ENCODE measurements around the gene DUSP10.

The DUSP10 gene

GRCh38 chr1:221729771-221730330, 12.0 kb downstream of the DUSP10 start:
- DNase-seq, result no peak

GRCh38 chr1:221728037-221728505, 13.8 kb downstream of the DUSP10 start:
- no peak for DNase-seq

GRCh38 chr1:221727146-221728036, 14.5 kb downstream of the DUSP10 start:
- no peak for DNase-seq

GRCh38 chr1:221725735-221726672, 15.9 kb downstream of the DUSP10 start:
- DNase-seq, result peak; percentile 24

GRCh38 chr1:221724931-221725605, 16.8 kb downstream of the DUSP10 start:
- DNase-seq, result peak; percentile 60

GRCh38 chr1:221723848-221724236, 18.0 kb downstream of the DUSP10 start:
- DNase-seq, result no peak

- DNase-seq, result peak; percentile 46
These were observed 18.7 kb downstream of the DUSP10 start for GRCh38 chr1:221723018-221723847.

GRCh38 chr1:221722254-221723017, 19.5 kb downstream of the DUSP10 start:
- DNase-seq, result no peak

GRCh38 chr1:221720545-221720944, 21.3 kb downstream of the DUSP10 start:
- DNase-seq, result no peak

- peak; percentile 73 for DNase-seq
These were observed 21.9 kb downstream of the DUSP10 start for GRCh38 chr1:221719987-221720386.

GRCh38 chr1:221719278-221719597, 22.7 kb downstream of the DUSP10 start:
- DNase-seq, result no peak

- peak; percentile 97 for DNase-seq
These were observed 23.3 kb downstream of the DUSP10 start for GRCh38 chr1:221718381-221719277.

GRCh38 chr1:221717485-221717853, 24.4 kb downstream of the DUSP10 start:
- no peak for DNase-seq

GRCh38 chr1:221716713-221717484, 25.0 kb downstream of the DUSP10 start:
- DNase-seq, result peak; percentile 30

- DNase-seq, result peak; percentile 77
These were observed 26.3 kb downstream of the DUSP10 start for GRCh38 chr1:221715321-221716169.

- no peak for DNase-seq
These were observed 27.4 kb downstream of the DUSP10 start for GRCh38 chr1:221714227-221715152.

Measured in fibroblast of skin of back (primary cell).